GM18867 (cell line): Measurements from ENCODE around the gene FOXN1.

Source experiments
- ATAC-seq: cut with Tn5 transposase; IDR thresholded peaks from one replicate; pipeline ENCODE4 v1.9.1; 2021; ENCODE audit warnings: mild to moderate bottlenecking, moderate library complexity; ENCODE audit not compliant: unreplicated experiment

Gene FOXN1

DNA sequence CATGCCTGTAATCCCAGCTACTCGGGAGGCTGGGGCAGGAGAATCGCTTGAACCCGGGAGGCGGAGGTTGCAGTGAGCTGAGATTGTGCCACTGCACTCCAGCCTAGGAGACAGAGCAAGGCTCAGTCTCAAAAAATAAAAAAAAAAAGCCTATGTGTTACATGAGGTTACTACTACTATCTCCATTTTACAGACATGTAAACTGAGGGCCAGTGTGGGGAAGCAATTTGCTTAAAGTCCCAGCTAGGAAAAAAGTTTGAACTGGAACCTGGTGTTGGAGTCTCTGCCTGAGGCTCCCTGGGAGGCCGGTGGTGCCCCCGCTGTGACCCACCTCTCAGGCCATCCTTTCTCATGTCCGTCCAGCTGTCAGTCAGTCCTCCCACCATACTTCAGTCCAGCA lies 28.2 kb upstream of the FOXN1 start:
- ATAC-seq = no peak

DNA sequence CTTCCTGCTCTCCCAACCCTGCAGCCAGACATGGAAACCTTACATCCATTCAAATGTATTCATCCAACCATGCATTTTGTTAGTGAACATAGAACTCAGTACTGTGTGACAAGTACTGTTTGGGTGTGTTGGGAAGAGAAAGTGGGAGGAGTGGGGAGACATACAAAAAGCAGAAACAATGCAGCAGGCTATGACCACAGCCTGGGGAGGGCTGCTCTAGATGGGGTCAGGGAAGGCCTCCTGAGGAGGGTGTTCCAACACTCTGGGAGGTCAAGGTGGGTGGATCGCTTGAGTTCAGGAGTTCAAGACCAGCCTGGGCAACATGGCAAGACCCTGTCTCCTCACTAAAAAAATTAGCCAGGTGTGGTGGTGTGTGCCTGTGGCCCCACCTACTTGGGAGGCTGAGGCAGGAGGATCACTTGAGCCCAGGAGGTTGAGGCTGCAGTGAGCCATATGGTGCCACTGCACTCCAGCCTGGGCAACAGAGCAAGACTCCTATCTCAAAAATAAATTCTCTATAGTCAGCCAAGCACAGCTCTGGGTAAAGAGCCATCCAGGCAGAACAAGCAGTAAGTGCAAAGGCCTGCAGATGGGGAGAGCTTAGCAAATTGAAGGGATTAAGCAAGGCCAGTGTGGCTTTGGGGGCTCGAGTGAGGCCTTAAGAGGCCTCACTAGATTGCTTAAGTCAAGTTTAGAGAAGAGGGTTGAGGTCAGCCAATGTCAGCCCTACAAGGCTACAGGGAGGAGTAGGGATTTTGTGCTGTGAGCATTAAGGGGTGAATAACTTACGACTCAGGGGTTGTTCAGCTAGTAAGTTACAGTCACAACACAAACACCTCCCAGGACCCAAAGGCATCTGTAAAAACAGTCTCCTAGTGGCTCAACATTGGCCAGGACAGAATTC lies 27.2 kb upstream of the FOXN1 start:
- no peak for ATAC-seq

DNA sequence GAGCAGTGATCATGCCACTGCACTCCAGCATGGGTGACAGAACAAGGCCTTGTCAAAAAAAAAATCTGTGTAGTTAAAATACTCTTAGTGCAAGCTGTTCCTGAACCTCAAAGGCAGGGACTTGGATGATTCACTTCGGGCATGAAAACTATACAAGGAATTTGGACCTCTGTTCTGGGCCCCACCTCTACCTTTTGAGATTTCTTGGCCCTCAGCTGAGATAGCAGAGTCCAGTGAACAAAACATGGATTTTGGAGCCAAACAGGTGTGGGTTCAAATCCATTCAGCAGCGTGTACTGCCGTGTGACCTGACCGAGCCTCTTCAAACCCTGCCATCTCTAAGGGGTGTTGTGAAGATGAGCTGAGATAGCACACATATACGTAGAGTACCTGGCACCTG lies 25.9 kb upstream of the FOXN1 start:
- ATAC-seq = no peak

DNA sequence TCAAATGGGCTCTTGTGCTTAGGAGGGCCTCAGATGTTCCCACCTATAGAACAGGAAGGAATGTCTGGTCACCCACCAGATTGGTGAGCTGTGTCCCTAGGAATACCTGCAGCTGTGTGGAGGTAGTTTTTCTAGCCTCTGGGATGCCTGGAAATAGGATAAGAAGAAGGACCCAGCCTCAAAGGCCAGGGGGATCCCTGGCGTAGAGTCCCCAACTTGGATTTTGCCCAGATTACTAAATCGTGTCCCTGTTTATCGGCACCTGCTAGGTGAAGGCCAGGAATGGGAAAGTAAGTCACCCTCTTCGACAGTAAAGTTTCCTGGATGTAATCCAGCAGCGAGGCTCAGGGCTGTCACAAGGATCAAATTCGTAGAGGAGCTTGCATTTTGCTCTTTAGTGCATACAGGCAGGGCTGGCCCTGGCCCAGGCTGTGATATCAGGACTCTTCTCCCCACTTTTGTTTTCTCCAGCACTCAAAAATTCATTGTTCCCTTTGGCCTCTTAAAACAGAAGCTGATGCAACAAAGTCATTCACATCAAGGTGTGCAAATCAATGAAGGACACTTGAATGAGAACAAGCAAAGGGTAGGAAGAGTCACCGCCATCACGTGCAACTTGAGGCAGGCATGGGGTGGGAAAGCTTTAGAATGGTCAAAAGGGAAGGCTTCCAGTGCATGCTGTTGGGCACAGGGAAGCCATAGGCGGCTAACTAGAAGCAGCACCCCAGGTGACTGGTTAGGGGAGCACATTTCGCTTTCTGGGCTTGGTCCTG lies 25.2 kb upstream of the FOXN1 start:
- no peak for ATAC-seq

DNA sequence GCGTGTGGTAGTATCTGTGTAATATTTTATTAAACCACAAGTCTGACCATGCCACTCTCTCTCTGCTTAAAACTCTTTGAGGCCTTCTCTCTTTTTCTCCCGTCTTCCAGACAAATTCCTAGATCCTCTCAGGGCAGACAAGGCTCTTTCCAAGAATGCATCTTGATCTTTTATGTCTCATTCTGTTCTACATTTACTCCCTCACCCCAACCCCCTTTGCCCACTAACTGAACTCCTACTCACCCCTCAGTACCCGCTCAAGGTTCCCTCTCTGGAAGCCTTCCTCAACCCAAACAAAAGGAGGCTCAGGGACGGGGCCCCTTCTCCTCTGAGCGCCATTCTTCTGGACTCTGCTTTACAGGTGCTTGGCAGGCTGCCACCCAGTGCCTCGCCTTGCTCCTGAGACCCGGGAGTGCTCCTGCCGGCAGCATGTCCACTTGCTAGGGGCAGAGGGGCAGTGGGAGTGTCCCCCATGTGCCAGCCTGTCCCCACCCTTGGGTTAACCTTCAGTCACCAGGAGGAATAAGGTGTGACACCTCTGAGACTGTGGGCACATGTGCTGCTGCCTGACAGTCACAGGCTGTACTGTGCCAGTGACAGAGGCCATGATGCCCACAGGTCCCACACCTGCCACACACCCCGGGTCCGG lies 23.5 kb upstream of the FOXN1 start:
- no peak for ATAC-seq

DNA sequence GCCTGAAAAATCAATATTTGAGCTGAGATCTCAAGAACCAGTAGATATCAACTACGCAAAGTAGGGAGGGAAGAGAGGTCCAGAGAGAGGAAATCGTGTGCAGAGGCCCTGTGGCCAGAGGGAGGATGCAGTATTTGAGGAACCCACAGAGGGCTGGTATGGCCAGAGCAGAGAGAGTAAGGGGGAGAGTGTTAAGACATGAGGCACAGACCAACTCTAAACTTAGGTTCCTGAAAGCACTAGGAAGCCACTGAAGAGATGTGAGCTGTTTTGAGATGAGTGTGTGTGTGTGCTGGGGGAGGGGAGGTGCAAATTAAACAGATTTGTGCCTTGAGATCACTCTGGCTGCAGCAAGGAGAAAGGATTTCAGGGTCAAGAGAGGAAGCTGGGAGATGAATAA lies 21.9 kb upstream of the FOXN1 start:
- peak; percentile 93 for ATAC-seq

DNA sequence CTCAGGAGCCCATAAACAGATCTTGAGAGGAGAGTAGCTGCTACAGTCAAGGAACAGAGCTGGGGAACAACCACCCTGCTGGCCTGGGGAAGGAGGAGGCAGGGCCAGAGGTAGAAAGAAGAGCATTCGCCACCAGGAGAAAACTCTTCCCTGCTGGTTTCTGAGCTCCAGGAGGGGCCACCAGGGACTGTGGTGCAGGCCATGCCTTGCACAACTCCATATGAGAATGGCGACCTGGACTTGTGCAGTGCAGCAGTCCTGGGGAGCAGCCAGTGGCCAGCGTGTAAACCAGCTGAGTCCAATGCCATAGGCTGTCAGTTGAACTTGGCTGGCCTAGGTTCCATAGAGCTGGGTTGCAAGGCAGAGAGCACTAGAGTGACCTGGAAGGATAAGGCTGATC lies 21.1 kb upstream of the FOXN1 start:
- no peak for ATAC-seq

DNA sequence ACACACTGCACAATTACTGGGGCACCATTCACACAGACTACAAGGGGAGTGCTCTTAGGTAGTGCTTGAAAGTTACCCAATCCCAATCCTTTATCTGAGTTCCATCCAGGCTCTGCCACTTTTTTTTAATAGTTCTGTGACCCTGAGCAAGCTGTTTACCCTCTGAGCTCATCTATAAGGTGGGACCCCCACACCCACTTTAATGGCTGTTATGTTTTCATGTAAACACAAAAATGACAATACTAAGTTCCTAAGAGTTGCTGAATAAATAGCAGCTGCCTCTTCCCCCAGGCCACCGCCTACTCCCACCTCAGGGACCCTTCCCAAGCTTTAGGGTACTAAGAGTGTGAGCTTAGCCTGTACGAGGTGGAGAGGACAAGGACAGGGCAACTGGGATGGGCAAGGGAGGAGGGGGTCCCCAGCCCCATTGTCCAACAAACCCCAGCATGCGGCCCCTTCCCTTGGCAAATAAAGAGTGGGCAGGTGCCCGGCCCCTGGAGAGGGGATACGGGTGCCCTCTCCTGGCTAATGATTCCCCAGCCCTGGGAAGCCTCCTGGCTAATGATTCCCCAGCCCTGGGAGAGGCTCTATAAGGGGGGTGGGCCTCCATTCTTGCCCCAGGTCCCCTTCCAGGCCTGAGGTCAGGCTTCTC lies 18.1 kb upstream of the FOXN1 start:
- ATAC-seq = no peak

DNA sequence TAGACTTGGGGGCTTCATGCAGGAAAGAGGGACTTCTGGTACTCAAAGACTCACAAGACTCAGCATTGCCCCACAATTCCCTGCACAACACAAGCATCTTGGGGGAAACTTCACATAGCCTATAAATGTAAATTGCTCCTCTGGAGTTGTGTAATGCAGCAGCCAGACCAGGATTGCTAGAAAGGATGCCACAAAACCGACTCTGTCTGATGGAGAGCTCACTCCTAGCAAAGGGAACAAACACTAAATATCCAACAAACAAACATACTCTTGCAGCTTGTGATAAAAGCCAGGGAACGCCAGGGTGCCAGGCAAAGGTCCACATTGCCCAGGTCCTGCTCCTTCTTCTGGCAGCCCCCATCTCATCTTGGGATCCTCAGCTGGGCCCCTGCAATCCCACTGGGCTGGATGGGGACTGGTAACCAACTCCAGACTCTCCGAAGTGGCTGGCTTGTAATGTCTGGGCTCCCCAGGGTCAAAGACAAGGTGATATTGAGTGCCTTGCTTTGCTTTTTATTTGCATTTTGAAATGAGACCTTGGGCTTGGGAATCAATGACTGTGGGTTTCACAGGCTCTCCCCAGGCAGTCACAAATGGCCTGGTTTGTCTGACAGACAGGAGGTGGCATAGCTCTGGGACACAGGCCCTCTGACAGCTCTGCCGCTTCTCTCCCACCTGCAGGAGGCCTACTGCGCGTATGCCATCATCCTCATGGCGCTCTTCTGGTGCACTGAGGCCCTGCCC lies 17.4 kb upstream of the FOXN1 start:
- no peak for ATAC-seq

DNA sequence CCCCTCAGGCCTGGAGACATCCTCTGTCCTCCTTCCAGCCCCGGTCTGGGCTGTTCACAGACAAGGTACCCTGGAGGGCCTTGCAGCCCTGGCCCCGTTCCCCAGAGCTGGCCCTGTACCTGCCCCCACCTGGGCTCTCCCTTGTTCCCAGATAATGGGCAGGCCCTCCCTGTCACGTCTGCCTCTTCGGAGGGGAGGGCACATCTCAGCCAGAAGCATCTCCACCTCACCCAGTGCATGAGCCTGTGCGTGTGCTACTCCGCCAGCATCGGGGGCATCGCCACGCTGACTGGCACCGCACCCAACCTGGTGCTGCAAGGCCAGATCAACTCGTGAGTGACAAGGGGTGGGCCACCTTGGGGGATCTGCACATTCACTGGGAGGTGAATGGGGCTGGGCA lies 14.9 kb upstream of the FOXN1 start:
- no peak for ATAC-seq

DNA sequence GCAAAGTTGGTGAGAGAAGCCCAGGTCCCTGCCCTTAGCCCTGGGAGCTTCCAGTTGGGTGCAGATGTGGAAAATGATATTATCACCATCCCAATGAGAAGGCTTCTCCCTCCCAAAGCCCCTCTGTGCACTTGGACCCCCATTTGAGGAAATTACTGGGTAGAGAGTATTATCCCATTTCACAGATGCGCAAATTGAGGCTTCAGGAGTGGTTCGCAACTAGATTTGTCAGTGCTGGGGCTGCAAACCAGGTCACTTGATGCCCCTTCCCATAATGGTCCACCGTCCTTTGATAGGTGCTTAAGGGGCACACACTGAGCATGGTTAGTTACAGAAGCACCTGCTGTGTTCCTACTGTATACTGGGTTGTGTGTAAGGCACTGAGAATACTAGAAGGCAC lies 14.3 kb upstream of the FOXN1 start:
- ATAC-seq = no peak

GRCh38 chr17:28492352-28493310 lies 13.5 kb upstream of the FOXN1 start:
- ATAC-seq = no peak

GRCh38 chr17:28493460-28493859 lies 12.7 kb upstream of the FOXN1 start:
- no peak for ATAC-seq

DNA sequence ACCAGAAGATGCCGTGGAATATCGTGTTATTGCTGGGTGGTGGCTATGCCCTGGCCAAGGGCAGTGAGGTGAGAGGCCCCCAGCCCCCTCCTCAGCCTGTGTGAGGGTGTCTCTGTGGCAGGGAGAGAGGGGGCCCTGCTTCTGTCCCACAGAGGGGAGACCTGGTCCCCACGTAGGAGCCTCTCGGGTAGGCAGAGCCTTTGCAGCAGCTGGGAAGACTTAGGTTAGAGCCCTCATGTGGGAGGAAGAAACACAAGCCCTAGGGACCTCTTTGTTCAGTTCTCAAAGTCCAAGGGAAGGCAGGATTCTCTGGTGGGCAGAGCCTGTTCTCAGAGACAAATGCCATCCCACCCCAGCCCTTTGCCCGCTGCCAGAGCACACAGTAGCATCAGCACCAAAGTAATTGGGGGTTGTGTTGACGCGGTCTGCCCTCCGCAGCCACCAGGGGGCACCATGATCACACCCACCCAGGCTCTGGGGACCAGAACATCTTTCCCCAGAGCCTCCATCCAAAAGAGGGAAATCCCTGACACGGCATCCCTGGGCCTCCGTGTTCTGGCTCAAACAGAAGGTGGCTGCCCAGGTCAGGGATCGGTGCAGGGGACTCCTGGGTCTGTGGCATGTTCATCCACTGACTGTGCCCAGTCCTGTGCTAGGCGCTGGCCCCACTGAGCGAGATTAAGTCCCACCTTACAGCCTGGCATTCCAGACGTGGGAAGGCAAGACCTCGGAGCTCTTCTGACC lies 11.5 kb upstream of the FOXN1 start:
- no peak for ATAC-seq

DNA sequence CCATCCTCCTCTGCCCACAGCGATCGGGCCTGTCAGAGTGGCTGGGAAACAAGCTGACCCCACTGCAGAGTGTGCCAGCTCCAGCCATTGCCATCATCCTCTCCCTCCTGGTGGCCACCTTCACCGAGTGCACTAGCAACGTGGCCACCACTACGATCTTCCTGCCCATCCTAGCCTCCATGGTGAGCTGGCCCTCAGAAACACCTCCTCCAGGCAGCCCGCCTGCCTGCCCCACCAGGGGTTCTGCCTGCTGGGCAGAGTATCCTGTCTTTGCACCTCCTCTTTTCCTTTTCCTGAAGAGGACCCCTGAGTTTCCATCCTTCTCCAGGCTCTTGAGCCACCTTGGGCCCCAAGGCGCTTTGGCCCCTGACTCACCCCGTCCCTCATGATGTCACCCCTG lies 10.5 kb upstream of the FOXN1 start:
- ATAC-seq = no peak

DNA sequence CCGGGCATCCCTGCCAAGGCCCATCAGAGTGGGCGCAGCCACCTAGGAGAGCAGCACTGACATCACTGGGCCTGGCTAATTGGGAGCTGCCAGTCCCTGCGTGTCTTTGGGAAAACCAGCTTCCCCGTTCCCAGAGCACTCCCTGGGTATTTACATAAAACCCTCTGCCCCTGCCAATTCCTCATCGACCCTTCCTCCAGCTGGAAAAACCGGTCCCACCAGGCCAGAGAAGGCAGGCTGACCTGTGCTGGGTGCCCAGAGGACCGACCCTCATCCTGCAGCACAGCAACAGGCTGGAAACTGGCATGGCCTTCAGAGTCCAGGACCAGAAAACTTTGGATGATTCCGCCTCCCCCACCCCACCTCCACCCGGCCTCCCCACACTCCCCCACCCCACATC lies 8.2 kb upstream of the FOXN1 start:
- ATAC-seq = no peak

- no peak for ATAC-seq
Observed at GRCh38 chr17:28498652-28499363, 7.3 kb upstream of the FOXN1 start.

DNA sequence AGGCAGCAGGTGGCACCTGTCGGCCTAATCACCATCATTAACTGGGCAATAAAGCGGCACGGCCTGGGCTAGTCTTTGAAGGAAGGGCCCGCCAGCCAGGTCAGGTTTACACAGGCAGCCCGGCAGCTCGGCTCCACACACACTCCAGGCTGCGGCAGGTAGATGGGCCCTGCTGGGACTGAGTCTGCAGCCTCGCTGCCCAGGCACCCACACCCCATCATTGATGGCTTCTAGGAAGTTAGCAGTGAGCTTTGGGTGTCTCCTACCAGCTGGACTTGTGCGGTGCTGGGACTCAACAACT lies 6.8 kb upstream of the FOXN1 start:
- no peak for ATAC-seq
